Mucosa of descending colon (tissue), 3 donors: ENCODE measurements around the gene CIT. TPM values are rescaled to one million over a fixed set of nuclear protein-coding genes. Genes with fewer than 3 reads are reported as not detected.

Experiments
- ATAC-seq: fragments of 200-7000 bp; cut with Tn5 transposase; one replicate; pipeline ENCODE4 v1.9.1; 2020; ENCODE audit warnings: mild to moderate bottlenecking, moderate library complexity
- DNase-seq, 3 donors: peaks; one replicate each; pipeline ENCODE4 v3.0.0-alpha.2; 2020
- H3K36me3 ChIP-seq: fragments of 200-600 bp; one replicate; pipeline ENCODE4 v1.8.0; 2021; ENCODE audit warnings: low read depth, mild to moderate bottlenecking
- H3K4me1 ChIP-seq: fragments of 200-600 bp; one replicate; pipeline ENCODE4 v1.8.0; 2021; ENCODE audit warnings: low read depth, mild to moderate bottlenecking
- H3K4me3 ChIP-seq: fragments of 200-600 bp; one replicate; pipeline ENCODE4 v1.8.0; 2021; ENCODE audit warnings: mild to moderate bottlenecking
- H3K9me3 ChIP-seq: fragments of 200-600 bp; one replicate; pipeline ENCODE4 v1.8.0; 2021; ENCODE audit warnings: mild to moderate bottlenecking
- intact Hi-C, 2 donors: fragments of 100-400 bp; cut with DNase I in 1 of 2; cut with micrococcal nuclease in 1 of 2; formaldehyde crosslinking; loops; one replicate each; pipeline versions ENCODE4 v1.11.0 to v1.11.1; 2022; cut with DNase I, micrococcal nuclease
- total RNA-seq, 3 donors: library from RNA; stranded (reverse); fragmentation: NEBNext Ultra II Directional in 2 of 3; extraction: Animal tissue kit (Norgen Biotek cat#: 25700) in 2 of 3; gene quantifications; one replicate each; pipeline versions ENCODE4 v1.2.1 to v1.2.4, GENCODE V29; 2021 to 2023
- TF ChIP-seq, protein P1 (sequence below): fragments of 200-600 bp; IDR thresholded peaks from one replicate; pipeline ENCODE4 v1.8.0; 2022; ENCODE audit warnings: antibody characterized with exemption, mild to moderate bottlenecking
- donor health status: DM: no; HTN: no; CAD: no; lungs with moderate emphysema.
- donor health status: DM: no; HTN: no; CAD: no.
- donor health status: DM: no; HTN: yes; CAD: no.

Gene CIT
- total RNA-seq, 3 donors from 2014 or later: 7.5 to 20.5 (median 11.2) TPM

DNA sequence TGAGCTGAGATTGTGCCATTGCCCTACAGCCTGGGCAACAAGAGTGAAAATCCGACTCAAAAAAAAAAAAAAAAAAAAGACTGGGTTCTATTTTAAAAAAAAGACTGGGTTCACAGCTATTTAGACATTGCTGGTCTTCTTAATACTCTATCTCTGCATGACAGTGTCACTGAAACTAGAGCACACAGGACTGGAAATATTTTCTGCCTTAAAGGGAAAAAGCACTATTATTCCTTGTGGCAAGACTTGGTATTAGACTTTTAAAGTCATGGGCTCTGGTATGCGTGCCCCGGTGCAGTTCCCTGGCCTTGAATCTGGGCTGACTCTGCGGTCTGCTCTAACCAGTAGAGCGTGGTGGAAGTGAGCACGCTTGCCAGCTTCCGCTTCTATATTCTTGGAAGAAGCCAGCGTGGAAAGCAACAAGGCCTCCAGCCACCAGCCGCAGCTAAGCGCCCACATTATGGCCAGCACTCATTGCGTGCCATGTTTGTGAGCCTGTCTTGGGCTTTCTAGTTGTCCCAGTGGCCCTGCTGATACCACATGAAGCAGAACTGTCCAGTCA is 177.8 kb downstream of the CIT start:
- DNase-seq: no peak
- Histone ChIP-seq H3K36me3 (no peaks in the 10 kb centered on the region), H3K4me3 (no peak overlapping the region), H3K9me3 (no peaks in the 10 kb centered on the region), H3K4me1 (peaks cover 3% of the 10 kb centered on the region)
- ATAC-seq: no peak
- intact Hi-C loops: no loop called here
- TF ChIP-seq, protein P1, sequence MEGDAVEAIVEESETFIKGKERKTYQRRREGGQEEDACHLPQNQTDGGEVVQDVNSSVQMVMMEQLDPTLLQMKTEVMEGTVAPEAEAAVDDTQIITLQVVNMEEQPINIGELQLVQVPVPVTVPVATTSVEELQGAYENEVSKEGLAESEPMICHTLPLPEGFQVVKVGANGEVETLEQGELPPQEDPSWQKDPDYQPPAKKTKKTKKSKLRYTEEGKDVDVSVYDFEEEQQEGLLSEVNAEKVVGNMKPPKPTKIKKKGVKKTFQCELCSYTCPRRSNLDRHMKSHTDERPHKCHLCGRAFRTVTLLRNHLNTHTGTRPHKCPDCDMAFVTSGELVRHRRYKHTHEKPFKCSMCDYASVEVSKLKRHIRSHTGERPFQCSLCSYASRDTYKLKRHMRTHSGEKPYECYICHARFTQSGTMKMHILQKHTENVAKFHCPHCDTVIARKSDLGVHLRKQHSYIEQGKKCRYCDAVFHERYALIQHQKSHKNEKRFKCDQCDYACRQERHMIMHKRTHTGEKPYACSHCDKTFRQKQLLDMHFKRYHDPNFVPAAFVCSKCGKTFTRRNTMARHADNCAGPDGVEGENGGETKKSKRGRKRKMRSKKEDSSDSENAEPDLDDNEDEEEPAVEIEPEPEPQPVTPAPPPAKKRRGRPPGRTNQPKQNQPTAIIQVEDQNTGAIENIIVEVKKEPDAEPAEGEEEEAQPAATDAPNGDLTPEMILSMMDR: no peak

DNA sequence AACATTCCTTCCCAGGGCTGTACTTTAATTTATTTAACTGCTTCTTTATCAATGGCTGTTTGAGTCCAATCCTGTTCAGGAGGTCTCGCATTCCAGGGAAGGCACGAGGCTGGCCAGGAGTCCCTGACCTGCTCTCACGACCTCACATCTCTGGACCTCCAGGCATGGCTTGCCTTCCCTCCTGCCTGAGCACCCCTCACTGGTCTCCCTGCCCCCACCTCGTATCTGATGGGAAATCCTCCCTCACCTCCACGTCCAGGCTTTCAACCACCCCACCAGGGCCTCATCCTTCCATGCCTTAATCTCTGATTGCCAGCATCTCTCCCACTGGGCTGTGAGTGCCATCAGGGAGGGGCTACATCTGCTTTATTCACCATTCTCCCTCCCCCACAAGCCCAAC is 180.2 kb downstream of the CIT start:
- TF ChIP-seq, protein P1: no peak
- Histone ChIP-seq H3K4me1 (peaks cover 20% of the 10 kb centered on the region), H3K4me3 (no peak overlapping the region)

GRCh38 chr12:119695034-119695433 is 182.1 kb downstream of the CIT start:
- ATAC-seq: no peak
- Histone ChIP-seq H3K9me3 (no peaks in the 10 kb centered on the region), H3K36me3 (no peaks in the 10 kb centered on the region), H3K4me3 (no peak overlapping the region), H3K4me1 (peaks cover 23% of the 10 kb centered on the region)
- TF ChIP-seq, protein P1: peak; percentile 11
- intact Hi-C loops: no loop called here
- no peak for DNase-seq

More for the DNA sequence above, 180.2 kb downstream of the CIT start:
- DNase-seq: no peak
- Histone ChIP-seq H3K9me3 (no peaks in the 10 kb centered on the region), H3K36me3 (no peaks in the 10 kb centered on the region)
- ATAC-seq: no peak
- intact Hi-C loops: no loop called here

DNA sequence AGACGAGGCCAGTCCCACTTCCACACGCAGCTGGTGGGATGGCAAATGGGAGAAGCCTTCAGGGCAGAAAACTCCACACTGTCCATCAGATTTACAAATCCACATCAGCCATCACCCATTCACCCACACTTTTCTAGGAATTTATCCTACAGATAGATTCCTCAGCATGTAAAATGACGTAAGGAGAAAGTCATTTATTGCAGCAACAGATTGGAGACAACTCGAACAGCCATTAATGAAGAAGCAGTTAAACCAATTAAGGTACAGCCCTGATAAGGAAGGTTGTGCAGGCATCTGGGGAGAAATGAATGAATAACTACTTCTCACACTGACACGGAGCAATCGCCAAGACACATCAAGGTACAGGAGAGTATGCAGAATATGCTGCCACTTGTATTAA is 183.0 kb downstream of the CIT start:
- no peak for ATAC-seq
- TF ChIP-seq, protein P1: no peak
- peaks cover 23% of the 10 kb centered on the region for H3K4me1 ChIP-seq
- no peaks in the 10 kb centered on the region for H3K36me3 ChIP-seq
- H3K4me3 ChIP-seq: no peak overlapping the region
- no peaks in the 10 kb centered on the region for H3K9me3 ChIP-seq
- intact Hi-C loops: no loop called here
- DNase-seq: no peak

DNA sequence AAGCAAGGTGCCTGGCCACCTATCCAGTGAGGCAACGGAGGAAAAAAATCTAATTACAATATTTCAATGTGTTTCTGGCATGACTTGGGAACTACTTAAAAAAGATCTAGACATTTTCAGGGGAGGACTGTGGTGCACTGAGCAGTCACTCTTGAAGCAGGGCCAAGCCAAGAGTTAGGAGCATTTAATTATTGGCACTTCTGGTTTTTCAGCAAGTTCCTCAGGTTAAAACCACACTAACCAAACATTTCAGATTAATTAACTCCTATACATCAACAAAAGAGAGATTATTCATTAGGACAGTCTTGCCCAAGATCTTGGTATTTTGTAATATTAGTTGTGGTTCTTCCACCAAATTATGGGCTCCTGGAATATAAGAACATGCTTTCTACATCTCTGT is 183.6 kb downstream of the CIT start:
- Histone ChIP-seq H3K4me1 (peaks cover 23% of the 10 kb centered on the region), H3K36me3 (no peaks in the 10 kb centered on the region), H3K4me3 (no peak overlapping the region), H3K9me3 (no peaks in the 10 kb centered on the region)
- intact Hi-C loops: no loop called here
- TF ChIP-seq, protein P1: no peak
- DNase-seq: no peak
- no peak for ATAC-seq

- H3K4me1 ChIP-seq: peaks cover 26% of the 10 kb centered on the region
- ATAC-seq: peak; percentile 92
- no peaks in the 10 kb centered on the region for H3K36me3 ChIP-seq
- TF ChIP-seq, protein P1: no peak
- intact Hi-C loops: no loop called here
- peak in 1 of 3 donors; percentile 87 for DNase-seq
- no peaks in the 10 kb centered on the region for H3K9me3 ChIP-seq
- no peak overlapping the region for H3K4me3 ChIP-seq
Observed at GRCh38 chr12:119692997-119693396, 184.1 kb downstream of the CIT start.
